ENCODE results near the gene POMZP3.
"Not testable (repeated sequence)": the region's sequence is repeated elsewhere in the genome, so short reads cannot be mapped to it uniquely, and the experiment has no call there.

DNA sequence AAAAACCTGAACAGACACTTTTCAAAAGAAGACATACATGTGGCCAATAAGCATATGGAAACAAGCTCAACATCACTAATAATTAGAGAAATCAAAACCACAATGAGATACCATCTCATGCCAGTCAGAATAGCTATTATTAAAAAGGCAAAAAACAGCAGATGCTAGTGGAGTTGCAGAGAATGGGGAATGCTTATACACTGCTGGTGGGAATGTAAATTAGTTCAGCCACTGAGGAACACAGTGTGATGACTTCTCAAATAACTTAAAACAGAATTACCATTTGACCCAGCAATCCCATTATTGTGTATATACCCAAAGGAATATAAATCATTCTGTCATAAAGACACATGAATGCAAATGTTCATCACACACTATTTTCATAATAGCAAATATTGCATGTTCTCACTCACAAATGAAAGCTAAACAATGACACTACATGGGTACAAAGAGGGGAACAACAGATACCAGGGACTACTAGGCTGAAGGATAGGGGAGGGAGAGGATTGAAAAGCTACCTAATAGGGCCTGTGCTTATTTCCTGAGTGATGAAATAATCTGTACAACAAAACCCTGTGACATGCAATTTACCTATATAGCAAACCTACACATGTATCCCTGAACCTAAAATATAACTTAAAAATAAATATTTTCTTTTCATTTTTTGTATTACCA lies 28.4 kb downstream of the POMZP3 start:
- not testable (repeated sequence) for TF ChIP-seq FOXK2 (IDR thresholded peaks at IDR 0.05); FOXM1 (CRISPR knock-in tag; IDR thresholded peaks at IDR 0.05); HMGXB4 (CRISPR knock-in tag; IDR thresholded peaks at IDR 0.05; ENCODE audit: borderline replicate concordance in 1 of 2, low read depth in 1 of 2); POLR2A (IDR thresholded peaks at IDR 0.05; ENCODE audit: insufficient read depth in 1 of 2, low read depth in 2 of 2, low read length in 2 of 2); CREB3 (CRISPR knock-in tag; IDR thresholded peaks at IDR 0.05)
